IMR-90 (cell line): ENCODE results near the gene WDR74.
A peak's percentile ranks its signal among the peaks of the same experiment; 100 is the strongest.

Experiments used
- CEBPB ChIP-seq: IDR thresholded peaks from 2 replicates; pipeline ENCODE4 v1.6.1; 2012; ENCODE audit warnings: low read depth, low read length, improper control_type of control experiment
- CTCF ChIP-seq: conservative IDR thresholded peaks from 2 replicates; pipeline ENCODE4 v1.5.1; 2012; ENCODE audit warnings: mild to moderate bottlenecking, low read depth, low read length, improper control_type of control experiment
- MAFK ChIP-seq: IDR thresholded peaks from 2 replicates; pipeline ENCODE4 v1.6.1; 2012; ENCODE audit warnings: low read depth, low read length, improper control_type of control experiment

- TF ChIP-seq CEBPB (no peak), CTCF (peak; percentile 71), MAFK (no peak)
These were observed 41.6 kb upstream of the WDR74 start, which contains the start of gene SLC3A2 for GRCh38 chr11:62880803-62881578.
